ENCODE results near the gene SPRR4.

- no peak for TF ChIP-seq CTCF (IDR thresholded peaks at IDR 0.05; ENCODE audit: low read length)
- TF ChIP-seq EZH2 (IDR thresholded peaks at IDR 0.05; ENCODE audit: borderline replicate concordance, low read length), result no peak
Observed at GRCh38 chr1:152996633-152997400, 26.4 kb downstream of the SPRR4 start.

All from OCI-LY1 (cell line).